Measurements from ENCODE around the gene ENO3.
A peak's percentile ranks its signal among the peaks of the same experiment; 100 is the strongest.

ENO3 gene

GRCh38 chr17:4972752-4973151 lies 21.8 kb downstream of the ENO3 start:
- Mint-ChIP-seq H3K27ac (peak overlapping the region; percentile 81), H3K4me1 (peaks cover 31% of the 10 kb centered on the region), H3K4me3 (no peak overlapping the region), H3K9me3 (no peaks in the 10 kb centered on the region), H3K27me3 (no peaks in the 10 kb centered on the region), H3K36me3 (peaks cover 21% of the 10 kb centered on the region)

GRCh38 chr17:4973256-4974114 lies 22.6 kb downstream of the ENO3 start:
- Mint-ChIP-seq H3K4me3 (no peak overlapping the region), H3K27me3 (no peaks in the 10 kb centered on the region), H3K9me3 (no peaks in the 10 kb centered on the region), H3K36me3 (peaks cover 23% of the 10 kb centered on the region), H3K4me1 (peaks cover 31% of the 10 kb centered on the region), H3K27ac (peak overlapping the region; percentile 35)

- H3K36me3 Mint-ChIP-seq, result peaks cover 18% of the 10 kb centered on the region
- H3K27me3 Mint-ChIP-seq, result no peaks in the 10 kb centered on the region
- H3K4me3 Mint-ChIP-seq, result no peak overlapping the region
- H3K9me3 Mint-ChIP-seq, result no peaks in the 10 kb centered on the region
- H3K4me1 Mint-ChIP-seq, result peaks cover 26% of the 10 kb centered on the region
- peak overlapping the region; percentile 76 for H3K27ac Mint-ChIP-seq
Measured at GRCh38 chr17:4974115-4974670, 23.3 kb downstream of the ENO3 start.

GRCh38 chr17:4978726-4979125 lies 27.8 kb downstream of the ENO3 start:
- peaks cover 21% of the 10 kb centered on the region for H3K4me1 Mint-ChIP-seq
- no peaks in the 10 kb centered on the region for H3K9me3 Mint-ChIP-seq

GRCh38 chr17:4980644-4981216 lies 29.8 kb downstream of the ENO3 start:
- Mint-ChIP-seq H3K27me3 (no peaks in the 10 kb centered on the region), H3K36me3 (peaks cover 14% of the 10 kb centered on the region), H3K4me3 (peak overlapping the region; percentile 45), H3K9me3 (no peaks in the 10 kb centered on the region), H3K4me1 (peaks cover 24% of the 10 kb centered on the region), H3K27ac (peak overlapping the region; percentile 88)

More at GRCh38 chr17:4978726-4979125, 27.8 kb downstream of the ENO3 start:
- H3K36me3 Mint-ChIP-seq, result peaks cover 19% of the 10 kb centered on the region
- no peak overlapping the region for H3K27ac Mint-ChIP-seq
- H3K27me3 Mint-ChIP-seq, result no peaks in the 10 kb centered on the region
- no peak overlapping the region for H3K4me3 Mint-ChIP-seq

GRCh38 chr17:4982305-4982704 lies 31.4 kb downstream of the ENO3 start:
- no peaks in the 10 kb centered on the region for H3K27me3 Mint-ChIP-seq
- no peaks in the 10 kb centered on the region for H3K9me3 Mint-ChIP-seq
- H3K4me1 Mint-ChIP-seq, result peaks cover 35% of the 10 kb centered on the region
- no peak overlapping the region for H3K27ac Mint-ChIP-seq
- no peak overlapping the region for H3K4me3 Mint-ChIP-seq
- peaks cover 14% of the 10 kb centered on the region for H3K36me3 Mint-ChIP-seq

- no peaks in the 10 kb centered on the region for H3K9me3 Mint-ChIP-seq
- no peaks in the 10 kb centered on the region for H3K27me3 Mint-ChIP-seq
- peaks cover 3% of the 10 kb centered on the region for H3K36me3 Mint-ChIP-seq
- H3K4me3 Mint-ChIP-seq, result peak overlapping the region; percentile 98
- H3K4me1 Mint-ChIP-seq, result peaks cover 44% of the 10 kb centered on the region
- H3K27ac Mint-ChIP-seq, result peak overlapping the region; percentile 87
Measured at GRCh38 chr17:4986403-4986802, 35.5 kb downstream of the ENO3 start.

GRCh38 chr17:4986951-4987766 lies 36.2 kb downstream of the ENO3 start, which contains the start of gene CAMTA2:
CAMTA2 (minus strand) TSS chr17:4987675; CDS start chr17:4986222, 1,453 bp downstream.
- peaks cover 49% of the 10 kb centered on the region for H3K4me1 Mint-ChIP-seq

GRCh38 chr17:4987767-4988567 lies 37.0 kb downstream of the ENO3 start:
- Mint-ChIP-seq H3K4me3 (peak overlapping the region; percentile 98), H3K36me3 (no peaks in the 10 kb centered on the region), H3K9me3 (no peaks in the 10 kb centered on the region), H3K4me1 (peaks cover 45% of the 10 kb centered on the region), H3K27ac (peak overlapping the region; percentile 90), H3K27me3 (no peaks in the 10 kb centered on the region)

More at GRCh38 chr17:4986951-4987766, 36.2 kb downstream of the ENO3 start, which contains the start of gene CAMTA2:
- Mint-ChIP-seq H3K27ac (peak within 1 kb of the TSS; percentile 90), H3K36me3 (peaks cover 3% of the 10 kb centered on the region), H3K9me3 (no peaks in the 10 kb centered on the region), H3K27me3 (no peaks in the 10 kb centered on the region), H3K4me3 (peak within 1 kb of the TSS; percentile 98)

GRCh38 chr17:4994081-4994595 lies 43.2 kb downstream of the ENO3 start:
- Mint-ChIP-seq H3K36me3 (no peaks in the 10 kb centered on the region), H3K4me1 (peaks cover 26% of the 10 kb centered on the region), H3K9me3 (no peaks in the 10 kb centered on the region), H3K4me3 (no peak overlapping the region), H3K27me3 (no peaks in the 10 kb centered on the region), H3K27ac (no peak overlapping the region)

GRCh38 chr17:4997302-4998026 lies 46.5 kb downstream of the ENO3 start, which contains the start of the genes INCA1 and KIF1C:
INCA1 (minus strand) TSS chr17:4997522; CDS start chr17:4994437, 3,085 bp downstream.
KIF1C (plus strand) TSS chr17:4997950; CDS start chr17:5000247, 2,297 bp downstream.
- H3K4me1 Mint-ChIP-seq, result peaks cover 20% of the 10 kb centered on the region
- H3K4me3 Mint-ChIP-seq, result peak within 1 kb of the TSS; percentile 87
- H3K27ac Mint-ChIP-seq, result peak within 1 kb of the TSS; percentile 68
- no peaks in the 10 kb centered on the region for H3K27me3 Mint-ChIP-seq
- no peaks in the 10 kb centered on the region for H3K36me3 Mint-ChIP-seq
- no peaks in the 10 kb centered on the region for H3K9me3 Mint-ChIP-seq

GRCh38 chr17:4998027-4998731 lies 47.3 kb downstream of the ENO3 start:
- Mint-ChIP-seq H3K36me3 (no peaks in the 10 kb centered on the region), H3K4me1 (peaks cover 20% of the 10 kb centered on the region), H3K9me3 (no peaks in the 10 kb centered on the region), H3K4me3 (peak overlapping the region; percentile 68), H3K27ac (no peak overlapping the region), H3K27me3 (no peaks in the 10 kb centered on the region)

GRCh38 chr17:4998732-4999429 lies 48.0 kb downstream of the ENO3 start:
- H3K36me3 Mint-ChIP-seq, result peaks cover 2% of the 10 kb centered on the region
- peak overlapping the region; percentile 68 for H3K4me3 Mint-ChIP-seq
- peaks cover 20% of the 10 kb centered on the region for H3K4me1 Mint-ChIP-seq
- peak overlapping the region; percentile 42 for H3K27ac Mint-ChIP-seq
- H3K27me3 Mint-ChIP-seq, result no peaks in the 10 kb centered on the region
- no peaks in the 10 kb centered on the region for H3K9me3 Mint-ChIP-seq
